ENCODE data around the gene TTYH1. TPM values are rescaled to one million over a fixed set of nuclear protein-coding genes. Genes with fewer than 3 reads are reported as not detected.

TTYH1 gene
- total RNA-seq, 2 donors from 2014 or later = 1.9 to 3.0 TPM

DNA sequence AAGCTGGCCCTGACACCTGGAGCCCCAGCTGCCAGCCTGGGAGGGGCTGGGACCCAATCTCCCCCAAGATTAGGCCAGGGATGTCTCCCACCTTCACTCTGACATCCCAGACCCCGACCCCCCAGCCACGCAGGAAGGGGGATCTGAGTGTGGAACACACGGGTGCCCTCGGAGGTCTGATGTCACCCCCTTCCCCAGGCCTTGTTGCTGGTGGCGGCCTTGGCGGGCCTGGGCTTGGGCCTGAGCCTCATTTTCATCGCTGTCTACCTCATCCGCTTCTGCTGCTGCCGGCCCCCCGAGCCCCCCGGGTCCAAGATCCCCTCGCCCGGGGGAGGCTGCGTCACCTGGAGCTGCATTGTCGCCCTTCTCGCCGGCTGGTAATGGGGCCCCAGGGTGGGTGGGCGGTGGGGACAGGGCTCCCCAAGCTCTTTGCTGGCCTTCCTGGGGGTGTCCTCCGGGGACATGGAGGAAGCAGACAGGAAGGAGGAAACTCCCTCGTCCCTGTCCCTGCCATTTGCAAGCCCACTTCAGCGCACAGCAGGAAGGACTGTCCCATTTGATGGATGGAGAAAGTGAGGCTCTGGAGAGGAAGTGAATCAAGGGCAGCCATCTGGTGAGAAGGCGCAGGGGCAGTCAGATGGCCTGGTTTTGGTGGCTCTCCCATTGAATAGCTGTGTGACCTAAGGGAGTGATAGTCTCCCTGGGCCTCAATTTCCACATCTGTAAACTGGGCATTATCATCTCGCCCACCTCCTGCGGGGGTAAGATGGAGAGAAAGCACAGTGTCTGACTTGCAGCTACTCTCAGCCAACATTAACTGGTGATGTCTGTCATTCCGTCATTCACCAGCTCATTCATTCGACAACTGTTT, 3.9 kb downstream of the TTYH1 start:
- intact Hi-C loops (cut with DNase I) = no loop called here
- no peak for ATAC-seq
- no peak for DNase-seq

DNA sequence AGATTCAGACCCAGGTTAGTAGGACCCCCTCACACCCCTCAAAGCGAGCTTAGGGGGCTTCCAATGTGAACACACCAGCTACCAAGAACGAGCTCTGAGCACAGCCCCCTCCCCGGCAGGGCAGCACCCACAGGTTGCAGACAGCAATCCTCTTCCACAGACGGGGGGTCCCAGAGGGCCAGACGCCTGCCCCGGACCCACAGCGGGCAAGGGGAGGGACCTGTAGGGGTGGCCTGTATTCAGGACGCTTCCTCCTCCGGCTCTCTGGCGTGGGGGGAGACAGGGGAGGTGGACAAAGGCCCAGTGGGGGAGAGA, 4.8 kb downstream of the TTYH1 start:
- DNase-seq (no peak), ATAC-seq (no peak)
- intact Hi-C loops (cut with DNase I) = no loop called here

GRCh38 chr19:54420383-54421168, 5.3 kb downstream of the TTYH1 start:
- intact Hi-C loops (cut with DNase I) = no loop called here
- ATAC-seq (peak; percentile 54 to 77), DNase-seq (peak; percentile 71)

DNA sequence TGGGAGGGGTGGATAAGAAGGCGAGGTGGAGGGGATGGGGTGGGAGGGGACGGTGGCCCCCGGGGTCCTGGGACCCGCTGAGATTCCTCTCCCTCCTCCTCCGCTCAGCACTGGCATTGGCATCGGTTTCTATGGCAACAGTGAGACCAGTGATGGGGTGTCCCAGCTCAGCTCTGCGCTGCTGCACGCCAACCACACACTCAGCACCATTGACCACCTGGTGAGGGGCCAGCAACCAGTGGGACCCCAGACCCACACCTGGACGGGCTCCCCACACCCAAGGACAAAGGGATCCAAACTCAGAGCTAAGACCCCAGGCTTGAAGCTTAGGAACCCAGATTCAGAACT, 5.9 kb downstream of the TTYH1 start:
- ATAC-seq (no peak), DNase-seq (no peak)
- intact Hi-C loops (cut with DNase I) = no loop called here

DNA sequence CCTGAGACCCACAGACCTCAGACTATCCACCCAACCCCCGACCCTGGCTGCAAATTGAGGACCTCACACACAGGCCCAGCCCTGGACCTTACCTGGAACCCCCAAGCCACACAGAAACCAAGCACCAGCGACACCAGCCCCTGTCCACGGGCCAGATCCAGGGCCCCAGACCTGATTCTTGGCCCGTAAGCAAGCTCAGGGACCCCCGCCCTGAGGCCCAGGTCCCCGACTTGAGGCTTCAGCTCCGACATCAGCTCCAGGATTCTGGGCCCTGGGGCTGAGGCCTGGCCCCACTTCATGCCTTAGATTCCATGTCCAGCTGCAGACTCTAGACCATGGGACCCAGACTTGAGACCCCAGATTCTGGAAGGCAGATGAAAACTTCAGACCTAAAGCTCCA, 6.3 kb downstream of the TTYH1 start:
- intact Hi-C loops (cut with DNase I) = no loop called here
- DNase-seq (no peak), ATAC-seq (no peak)

DNA sequence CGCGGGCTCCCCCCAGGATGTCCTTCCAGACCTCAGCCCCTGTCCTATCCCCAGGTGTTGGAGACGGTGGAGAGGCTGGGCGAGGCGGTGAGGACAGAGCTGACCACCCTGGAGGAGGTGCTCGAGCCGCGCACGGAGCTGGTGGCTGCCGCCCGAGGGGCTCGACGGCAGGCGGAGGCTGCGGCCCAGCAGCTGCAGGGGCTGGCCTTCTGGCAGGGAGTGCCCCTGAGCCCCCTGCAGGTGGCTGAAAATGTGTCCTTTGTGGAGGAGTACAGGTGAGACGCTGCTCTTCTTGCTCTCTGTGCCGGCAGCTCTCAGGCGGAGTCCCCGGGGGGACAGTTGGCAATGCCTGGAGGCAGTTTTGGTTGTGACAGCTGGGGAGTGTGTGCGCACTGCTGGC, 6.9 kb downstream of the TTYH1 start:
- ATAC-seq (no peak), DNase-seq (no peak)
- intact Hi-C loops (cut with DNase I) = no loop called here

DNA sequence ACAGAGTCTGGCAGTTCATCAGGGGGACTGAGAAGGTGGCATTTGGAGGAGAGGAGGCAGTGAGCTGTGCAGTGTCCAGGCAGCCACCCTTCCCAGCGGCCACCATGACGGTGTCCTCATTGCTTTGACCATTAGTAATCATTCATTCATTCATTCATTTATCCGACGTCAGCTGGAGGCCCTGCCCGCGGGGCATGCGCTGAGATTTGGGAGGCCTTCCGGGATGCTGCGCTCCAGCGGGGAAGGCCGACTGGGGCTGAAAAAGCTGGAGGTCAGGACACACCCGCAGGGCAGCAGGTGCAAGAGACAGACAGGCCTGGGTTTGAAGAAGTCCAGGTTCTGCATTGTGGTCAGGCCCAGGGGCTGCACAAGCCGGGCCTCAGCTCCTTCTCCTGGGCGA, 8.9 kb downstream of the TTYH1 start:
- intact Hi-C loops (cut with DNase I) = no loop called here
- ATAC-seq (no peak), DNase-seq (no peak)

DNA sequence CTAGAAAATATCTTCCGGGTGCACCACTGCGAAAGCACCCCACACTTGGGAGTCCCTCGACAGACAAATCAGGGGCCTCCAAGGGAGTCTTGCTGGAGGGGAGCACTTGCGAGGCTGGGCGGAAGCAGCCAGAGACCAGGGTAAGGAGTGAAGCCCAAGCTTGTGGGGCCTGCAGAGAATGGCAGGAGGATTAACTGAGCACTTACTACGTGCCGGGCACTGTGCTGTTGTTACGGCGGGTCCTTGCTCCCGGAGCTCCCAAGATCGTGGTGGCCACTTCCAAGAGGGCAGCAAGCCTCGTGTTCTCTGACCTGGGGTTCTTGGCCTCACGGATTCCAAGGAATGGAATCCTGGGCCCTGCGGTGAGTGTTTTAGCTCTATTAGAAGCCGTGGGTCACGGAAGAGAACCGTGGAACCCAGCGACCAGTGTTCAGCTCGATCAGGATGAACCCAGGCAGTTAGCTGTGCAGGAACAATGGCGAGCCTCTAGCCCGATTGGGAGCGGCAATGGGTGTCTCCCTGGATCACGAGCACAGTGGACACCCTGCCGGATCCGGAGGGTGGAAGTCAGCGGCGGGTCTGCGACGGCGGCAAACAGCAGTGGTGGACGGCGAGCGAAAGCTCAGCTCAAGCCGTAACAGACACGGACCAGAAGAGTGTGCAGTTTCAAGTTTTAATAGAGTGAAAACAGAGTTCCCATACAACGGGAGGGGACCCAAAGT, 9.6 kb downstream of the TTYH1 start:
- ATAC-seq = no peak

DNA sequence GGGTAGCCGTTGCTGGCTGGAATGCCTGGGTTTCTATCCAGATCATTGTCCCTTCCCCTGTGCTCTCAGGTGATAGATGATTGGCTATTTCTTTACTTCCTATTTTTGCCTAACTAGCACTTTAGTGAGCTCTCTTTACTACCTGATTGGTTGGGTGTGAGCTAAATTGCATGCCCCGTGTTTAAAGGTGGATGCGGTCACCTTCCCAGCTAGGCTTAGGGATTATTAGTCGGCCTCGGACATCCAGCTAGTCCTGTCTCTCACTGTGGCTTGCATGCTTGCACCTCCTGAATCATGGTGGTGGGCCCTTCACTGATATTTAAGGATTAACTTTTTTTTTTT, 10.1 kb downstream of the TTYH1 start:
- ATAC-seq = no peak
- DNase-seq = no peak
- intact Hi-C loops (cut with DNase I) = no loop called here

More for the DNA sequence above, 9.6 kb downstream of the TTYH1 start:
- intact Hi-C loops (cut with DNase I) = no loop called here
- no peak for DNase-seq

DNA sequence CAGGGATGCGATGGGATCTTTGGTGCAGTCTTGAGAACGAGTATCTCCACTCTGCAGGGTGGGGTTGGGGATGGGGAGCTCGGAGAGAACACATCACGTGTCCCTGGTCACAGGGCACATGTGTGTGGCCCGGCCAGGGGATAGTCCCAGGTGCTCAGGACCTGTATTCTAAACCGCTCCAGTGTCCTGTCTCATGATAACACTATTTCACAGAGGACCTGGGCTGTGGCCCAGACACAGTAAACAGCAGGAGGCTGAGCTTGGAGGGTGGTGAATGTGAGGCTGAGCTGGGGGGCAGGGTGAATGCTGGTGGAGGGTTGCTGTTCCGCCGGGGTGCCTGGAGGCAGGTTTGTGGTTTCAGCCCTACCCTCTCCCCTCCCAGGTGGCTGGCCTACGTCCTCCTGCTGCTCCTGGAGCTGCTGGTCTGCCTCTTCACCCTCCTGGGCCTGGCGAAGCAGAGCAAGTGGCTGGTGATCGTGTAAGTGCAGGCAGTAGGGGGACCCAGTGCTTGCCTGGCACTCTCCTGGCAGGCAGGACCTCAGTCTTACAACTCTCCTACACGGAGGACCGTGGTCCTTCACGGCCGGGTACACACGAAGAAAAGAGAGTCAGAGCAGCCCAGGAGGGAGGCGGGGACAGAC, 11.1 kb downstream of the TTYH1 start:
- DNase-seq (no peak), ATAC-seq (no peak)
- intact Hi-C loops (cut with DNase I) = no loop called here

DNA sequence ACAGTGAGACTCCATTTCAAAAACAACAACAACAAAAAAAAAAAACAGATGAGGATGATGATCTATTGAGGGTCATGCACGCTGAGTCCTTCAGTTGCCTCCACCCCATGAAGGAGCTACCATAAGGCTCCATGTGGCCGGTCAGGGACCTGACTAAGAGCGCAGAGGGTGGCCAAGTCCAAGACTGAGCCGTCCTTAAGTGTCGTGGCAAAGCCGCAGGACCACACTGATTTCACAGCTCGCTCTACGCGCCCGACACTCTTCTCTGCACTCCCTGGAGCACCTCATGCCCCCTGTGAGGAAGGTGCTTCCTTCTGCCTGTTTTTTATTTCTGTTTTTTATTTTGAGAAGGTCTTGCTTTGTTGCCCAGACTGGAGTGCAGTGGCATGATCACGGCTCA, 12.3 kb downstream of the TTYH1 start:
- DNase-seq = no peak
- ATAC-seq = no peak
- intact Hi-C loops (cut with DNase I) = no loop called here

DNA sequence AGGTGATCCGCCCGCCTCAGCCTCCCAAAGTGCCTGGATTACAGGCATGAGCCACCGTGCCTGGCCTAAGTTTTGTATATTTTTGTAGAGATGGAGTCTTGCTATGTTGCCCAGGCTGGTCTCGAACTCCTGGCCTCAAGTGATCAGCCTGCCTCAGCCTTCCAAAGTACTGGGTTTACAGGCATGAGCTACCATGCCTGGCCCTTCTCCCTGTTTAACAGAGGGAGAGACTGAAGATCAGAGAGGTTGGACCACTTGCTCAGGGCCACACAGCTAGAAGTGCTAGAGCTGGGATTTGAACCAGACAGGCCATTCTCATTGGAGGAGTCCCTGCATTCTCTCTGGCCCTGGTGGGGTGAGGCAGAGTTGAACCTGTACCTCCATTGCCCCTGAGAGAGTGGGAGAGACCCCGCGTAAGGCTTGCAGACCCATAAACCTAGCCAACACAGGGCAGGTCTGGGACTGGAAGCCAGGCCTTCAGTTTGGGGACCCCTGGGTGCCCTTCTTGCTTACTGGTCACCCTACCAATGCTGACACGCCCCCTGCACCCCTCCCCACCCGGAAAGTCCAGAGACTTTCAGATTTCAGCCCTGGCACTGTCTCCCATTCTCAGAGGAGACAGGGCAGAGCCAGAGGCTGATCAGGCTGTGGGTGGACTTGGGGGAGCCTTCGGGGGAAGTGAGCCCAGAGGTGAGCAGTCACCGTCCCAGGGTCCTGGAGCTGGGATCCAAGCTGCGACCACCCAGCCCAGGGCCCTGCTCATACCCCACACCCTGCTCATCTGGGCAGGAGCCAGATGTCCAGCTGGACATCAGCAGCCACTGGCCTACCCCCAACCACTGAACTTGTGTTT, 13.3 kb downstream of the TTYH1 start:
- DNase-seq = no peak
- ATAC-seq = no peak
- intact Hi-C loops (cut with DNase I) = no loop called here

DNA sequence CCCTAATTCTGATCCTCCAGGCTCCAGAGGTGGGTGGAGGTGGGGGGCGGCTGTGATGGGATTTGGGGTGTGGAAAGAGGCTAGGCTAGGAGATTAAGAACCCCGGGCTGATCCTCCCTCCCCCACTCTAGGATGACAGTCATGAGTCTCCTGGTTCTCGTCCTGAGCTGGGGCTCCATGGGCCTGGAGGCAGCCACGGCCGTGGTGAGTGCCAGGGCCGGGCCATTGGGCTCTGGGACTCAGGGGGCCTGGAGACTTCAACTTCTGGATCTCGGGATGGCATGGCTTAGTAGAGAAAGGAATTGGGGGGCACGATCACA, 13.9 kb downstream of the TTYH1 start:
- intact Hi-C loops (cut with DNase I) = no loop called here
- DNase-seq (no peak), ATAC-seq (no peak)

DNA sequence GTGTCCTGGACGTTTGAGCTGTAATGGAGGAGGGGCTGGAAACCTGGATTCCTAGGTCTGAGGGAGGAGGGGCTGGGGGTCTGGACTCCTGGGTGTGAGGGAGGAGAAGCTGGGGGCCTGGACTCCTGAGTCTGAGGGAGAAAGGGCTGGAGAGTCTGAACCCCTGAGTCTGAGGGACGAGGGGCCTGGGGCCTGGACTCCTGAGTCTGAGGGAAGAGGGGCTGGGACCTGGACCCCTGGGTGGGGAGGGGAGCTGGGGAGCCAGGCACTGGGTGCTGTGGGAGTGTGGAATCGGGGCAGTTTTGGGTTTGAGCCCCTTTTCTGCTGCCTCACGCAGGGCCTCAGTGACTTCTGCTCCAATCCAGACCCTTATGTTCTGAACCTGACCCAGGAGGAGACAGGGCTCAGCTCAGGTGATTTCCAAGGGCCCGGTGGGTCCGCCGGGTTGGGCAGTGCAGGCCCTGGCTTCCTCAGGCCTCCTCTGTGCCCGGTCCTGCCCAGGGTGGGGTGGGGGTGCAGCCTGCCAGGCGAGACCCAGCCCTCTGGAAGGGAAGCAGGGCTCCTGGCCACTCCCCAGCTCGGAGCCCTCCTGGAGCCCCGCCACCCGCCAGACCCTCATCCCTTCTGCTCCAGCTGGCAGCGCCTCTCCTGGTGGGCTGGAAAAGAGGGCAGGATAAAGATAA, 14.4 kb downstream of the TTYH1 start:
- no peak for DNase-seq

DNA sequence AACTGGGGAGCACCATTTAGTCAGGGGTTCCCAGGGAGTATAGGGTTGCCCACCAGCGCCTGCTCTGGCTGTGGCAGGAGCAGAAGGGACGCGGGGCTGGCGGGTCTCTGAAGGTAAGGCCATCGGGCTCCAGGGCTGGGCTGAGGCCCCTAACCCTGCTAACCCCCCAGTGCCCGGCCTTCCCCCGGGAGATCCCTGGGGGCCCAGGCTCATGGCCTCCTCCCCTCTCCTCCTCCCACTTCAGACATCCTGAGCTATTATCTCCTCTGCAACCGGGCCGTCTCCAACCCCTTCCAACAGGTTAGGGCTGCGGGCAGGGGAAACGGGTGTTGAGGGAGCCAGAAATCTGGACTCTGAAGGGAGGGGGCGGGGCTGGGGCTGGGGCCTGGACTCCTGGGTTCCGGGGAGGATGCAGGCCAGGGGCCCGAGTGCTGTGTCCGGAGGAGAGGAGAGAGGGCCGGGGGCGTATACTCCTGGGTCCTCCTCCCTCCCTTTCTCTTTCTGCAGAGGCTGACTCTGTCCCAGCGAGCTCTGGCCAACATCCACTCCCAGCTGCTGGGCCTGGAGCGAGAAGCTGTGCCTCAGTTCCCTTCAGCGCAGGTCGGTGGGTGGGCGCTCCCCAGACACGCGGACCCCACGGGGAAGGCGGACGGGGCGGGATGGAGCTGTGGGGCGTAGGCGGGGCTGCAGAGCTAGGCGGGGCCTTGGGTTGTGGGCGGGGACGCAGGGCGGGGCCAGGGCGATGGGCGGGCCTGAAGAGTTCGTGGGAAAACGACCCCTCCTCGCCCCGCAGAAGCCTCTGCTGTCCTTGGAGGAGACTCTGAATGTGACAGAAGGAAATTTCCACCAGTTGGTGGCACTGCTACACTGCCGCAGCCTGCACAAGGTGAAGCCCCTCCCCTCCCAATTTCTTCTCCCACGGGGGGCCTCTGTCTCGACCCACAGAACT, 15.3 kb downstream of the TTYH1 start:
- intact Hi-C loops (cut with DNase I) = no loop called here
- no peak for DNase-seq

More for the DNA sequence above, 14.4 kb downstream of the TTYH1 start:
- peak in 1 of 2 donors; percentile 2 for ATAC-seq
- intact Hi-C loops (cut with DNase I) = no loop called here

GRCh38 chr19:54431255-54431838, 16.1 kb downstream of the TTYH1 start:
- ATAC-seq (peak in 1 of 2 donors; percentile 12), DNase-seq (peak; percentile 66)
- intact Hi-C loops (cut with DNase I) = no loop called here

More for the DNA sequence above, 15.3 kb downstream of the TTYH1 start:
- ATAC-seq = peak; percentile 57 to 75

- intact Hi-C loops (cut with DNase I) = no loop called here
- DNase-seq (no peak), ATAC-seq (no peak)
These were observed 17.0 kb downstream of the TTYH1 start for GRCh38 chr19:54432144-54432738.

All from left cardiac atrium (tissue), 4 donors.